ENCODE data around the gene LDLRAD1. TPM values are rescaled to one million over a fixed set of nuclear protein-coding genes. Genes with fewer than 3 reads are reported as not detected.

The LDLRAD1 gene
- total and polyA plus RNA-seq, 2 experiments from 2014 or later = not detected

- Histone ChIP-seq H3K27ac (ENCODE audit: low read depth) (no peak overlapping the region), H3K36me3 (ENCODE audit: insufficient read depth) (0 out of 2 replicates have a peak, but pooled peaks cover 2% of the 10 kb centered on the region), H3F3A (replicated peaks; ENCODE audit: low read depth) (no peaks in the 10 kb centered on the region), H4K20me1 (replicated peaks; ENCODE audit: insufficient read depth) (no peaks in the 10 kb centered on the region), H3K4me1 (ENCODE audit: insufficient read depth) (no peaks in the 10 kb centered on the region), H3K4me2 (no peak overlapping the region), H3K4me3 (no peak overlapping the region), H3K79me2 (replicated peaks; ENCODE audit: insufficient read depth) (no peaks in the 10 kb centered on the region), H2AFZ (no peak overlapping the region), H3K9me2 (ENCODE audit: insufficient read depth) (no peaks in the 10 kb centered on the region), H3K27me3 (ENCODE audit: insufficient read depth) (no peaks in the 10 kb centered on the region)
- no peaks in the 10 kb centered on the region for H3K36me3 Mint-ChIP-seq (ENCODE audit: low read depth)
- H3K9me3 Mint-ChIP-seq = no peaks in the 10 kb centered on the region
- H3K4me3 Mint-ChIP-seq = no peak overlapping the region
- H3K27me3 Mint-ChIP-seq (ENCODE audit: insufficient read depth, low read depth, poor library complexity) = peaks cover 6% of the 10 kb centered on the region
- ATAC-seq = no peak
- H3K4me1 Mint-ChIP-seq = no peaks in the 10 kb centered on the region; the same call in 2 of the 3 replicates
- H3K27ac Mint-ChIP-seq = no peak overlapping the region
- DNase-seq (ENCODE audit: low spot score) = no peak
- no peak for TF ChIP-seq ZNF114 (CRISPR knock-in tag; IDR thresholded peaks at IDR 0.05)
- TF ChIP-seq, protein P1, sequence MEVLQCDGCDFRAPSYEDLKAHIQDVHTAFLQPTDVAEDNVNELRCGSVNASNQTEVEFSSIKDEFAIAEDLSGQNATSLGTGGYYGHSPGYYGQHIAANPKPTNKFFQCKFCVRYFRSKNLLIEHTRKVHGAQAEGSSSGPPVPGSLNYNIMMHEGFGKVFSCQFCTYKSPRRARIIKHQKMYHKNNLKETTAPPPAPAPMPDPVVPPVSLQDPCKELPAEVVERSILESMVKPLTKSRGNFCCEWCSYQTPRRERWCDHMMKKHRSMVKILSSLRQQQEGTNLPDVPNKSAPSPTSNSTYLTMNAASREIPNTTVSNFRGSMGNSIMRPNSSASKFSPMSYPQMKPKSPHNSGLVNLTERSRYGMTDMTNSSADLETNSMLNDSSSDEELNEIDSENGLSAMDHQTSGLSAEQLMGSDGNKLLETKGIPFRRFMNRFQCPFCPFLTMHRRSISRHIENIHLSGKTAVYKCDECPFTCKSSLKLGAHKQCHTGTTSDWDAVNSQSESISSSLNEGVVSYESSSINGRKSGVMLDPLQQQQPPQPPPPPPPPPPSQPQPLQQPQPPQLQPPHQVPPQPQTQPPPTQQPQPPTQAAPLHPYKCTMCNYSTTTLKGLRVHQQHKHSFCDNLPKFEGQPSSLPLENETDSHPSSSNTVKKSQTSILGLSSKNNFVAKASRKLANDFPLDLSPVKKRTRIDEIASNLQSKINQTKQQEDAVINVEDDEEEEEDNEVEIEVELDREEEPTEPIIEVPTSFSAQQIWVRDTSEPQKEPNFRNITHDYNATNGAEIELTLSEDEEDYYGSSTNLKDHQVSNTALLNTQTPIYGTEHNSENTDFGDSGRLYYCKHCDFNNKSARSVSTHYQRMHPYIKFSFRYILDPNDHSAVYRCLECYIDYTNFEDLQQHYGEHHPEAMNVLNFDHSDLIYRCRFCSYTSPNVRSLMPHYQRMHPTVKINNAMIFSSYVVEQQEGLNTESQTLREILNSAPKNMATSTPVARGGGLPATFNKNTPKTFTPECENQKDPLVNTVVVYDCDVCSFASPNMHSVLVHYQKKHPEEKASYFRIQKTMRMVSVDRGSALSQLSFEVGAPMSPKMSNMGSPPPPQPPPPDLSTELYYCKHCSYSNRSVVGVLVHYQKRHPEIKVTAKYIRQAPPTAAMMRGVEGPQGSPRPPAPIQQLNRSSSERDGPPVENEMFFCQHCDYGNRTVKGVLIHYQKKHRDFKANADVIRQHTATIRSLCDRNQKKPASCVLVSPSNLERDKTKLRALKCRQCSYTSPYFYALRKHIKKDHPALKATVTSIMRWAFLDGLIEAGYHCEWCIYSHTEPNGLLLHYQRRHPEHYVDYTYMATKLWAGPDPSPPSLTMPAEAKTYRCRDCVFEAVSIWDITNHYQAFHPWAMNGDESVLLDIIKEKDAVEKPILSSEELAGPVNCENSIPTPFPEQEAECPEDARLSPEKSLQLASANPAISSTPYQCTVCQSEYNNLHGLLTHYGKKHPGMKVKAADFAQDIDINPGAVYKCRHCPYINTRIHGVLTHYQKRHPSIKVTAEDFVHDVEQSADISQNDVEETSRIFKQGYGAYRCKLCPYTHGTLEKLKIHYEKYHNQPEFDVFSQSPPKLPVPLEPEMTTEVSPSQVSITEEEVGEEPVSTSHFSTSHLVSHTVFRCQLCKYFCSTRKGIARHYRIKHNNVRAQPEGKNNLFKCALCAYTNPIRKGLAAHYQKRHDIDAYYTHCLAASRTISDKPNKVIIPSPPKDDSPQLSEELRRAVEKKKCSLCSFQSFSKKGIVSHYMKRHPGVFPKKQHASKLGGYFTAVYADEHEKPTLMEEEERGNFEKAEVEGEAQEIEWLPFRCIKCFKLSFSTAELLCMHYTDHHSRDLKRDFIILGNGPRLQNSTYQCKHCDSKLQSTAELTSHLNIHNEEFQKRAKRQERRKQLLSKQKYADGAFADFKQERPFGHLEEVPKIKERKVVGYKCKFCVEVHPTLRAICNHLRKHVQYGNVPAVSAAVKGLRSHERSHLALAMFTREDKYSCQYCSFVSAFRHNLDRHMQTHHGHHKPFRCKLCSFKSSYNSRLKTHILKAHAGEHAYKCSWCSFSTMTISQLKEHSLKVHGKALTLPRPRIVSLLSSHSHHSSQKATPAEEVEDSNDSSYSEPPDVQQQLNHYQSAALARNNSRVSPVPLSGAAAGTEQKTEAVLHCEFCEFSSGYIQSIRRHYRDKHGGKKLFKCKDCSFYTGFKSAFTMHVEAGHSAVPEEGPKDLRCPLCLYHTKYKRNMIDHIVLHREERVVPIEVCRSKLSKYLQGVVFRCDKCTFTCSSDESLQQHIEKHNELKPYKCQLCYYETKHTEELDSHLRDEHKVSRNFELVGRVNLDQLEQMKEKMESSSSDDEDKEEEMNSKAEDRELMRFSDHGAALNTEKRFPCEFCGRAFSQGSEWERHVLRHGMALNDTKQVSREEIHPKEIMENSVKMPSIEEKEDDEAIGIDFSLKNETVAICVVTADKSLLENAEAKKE (CRISPR knock-in tag; IDR thresholded peaks at IDR 0.05) = no peak
- no peak for TF ChIP-seq EZH2phosphoT487 (IDR thresholded peaks at IDR 0.05; ENCODE audit: unreplicated experiment)
- no peak for TF ChIP-seq EZH2 (IDR thresholded peaks at IDR 0.05; ENCODE audit: low read depth, unreplicated experiment)
- no peak for TF ChIP-seq ZNF331 (CRISPR knock-in tag; IDR thresholded peaks at IDR 0.05; ENCODE audit: low read depth)
- TF ChIP-seq, protein P2, sequence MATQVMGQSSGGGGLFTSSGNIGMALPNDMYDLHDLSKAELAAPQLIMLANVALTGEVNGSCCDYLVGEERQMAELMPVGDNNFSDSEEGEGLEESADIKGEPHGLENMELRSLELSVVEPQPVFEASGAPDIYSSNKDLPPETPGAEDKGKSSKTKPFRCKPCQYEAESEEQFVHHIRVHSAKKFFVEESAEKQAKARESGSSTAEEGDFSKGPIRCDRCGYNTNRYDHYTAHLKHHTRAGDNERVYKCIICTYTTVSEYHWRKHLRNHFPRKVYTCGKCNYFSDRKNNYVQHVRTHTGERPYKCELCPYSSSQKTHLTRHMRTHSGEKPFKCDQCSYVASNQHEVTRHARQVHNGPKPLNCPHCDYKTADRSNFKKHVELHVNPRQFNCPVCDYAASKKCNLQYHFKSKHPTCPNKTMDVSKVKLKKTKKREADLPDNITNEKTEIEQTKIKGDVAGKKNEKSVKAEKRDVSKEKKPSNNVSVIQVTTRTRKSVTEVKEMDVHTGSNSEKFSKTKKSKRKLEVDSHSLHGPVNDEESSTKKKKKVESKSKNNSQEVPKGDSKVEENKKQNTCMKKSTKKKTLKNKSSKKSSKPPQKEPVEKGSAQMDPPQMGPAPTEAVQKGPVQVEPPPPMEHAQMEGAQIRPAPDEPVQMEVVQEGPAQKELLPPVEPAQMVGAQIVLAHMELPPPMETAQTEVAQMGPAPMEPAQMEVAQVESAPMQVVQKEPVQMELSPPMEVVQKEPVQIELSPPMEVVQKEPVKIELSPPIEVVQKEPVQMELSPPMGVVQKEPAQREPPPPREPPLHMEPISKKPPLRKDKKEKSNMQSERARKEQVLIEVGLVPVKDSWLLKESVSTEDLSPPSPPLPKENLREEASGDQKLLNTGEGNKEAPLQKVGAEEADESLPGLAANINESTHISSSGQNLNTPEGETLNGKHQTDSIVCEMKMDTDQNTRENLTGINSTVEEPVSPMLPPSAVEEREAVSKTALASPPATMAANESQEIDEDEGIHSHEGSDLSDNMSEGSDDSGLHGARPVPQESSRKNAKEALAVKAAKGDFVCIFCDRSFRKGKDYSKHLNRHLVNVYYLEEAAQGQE (IDR thresholded peaks at IDR 0.05; ENCODE audit: unreplicated experiment) = no peak
- no peak for TF ChIP-seq JUNB (IDR thresholded peaks at IDR 0.05; ENCODE audit: unreplicated experiment)
- no peak for TF ChIP-seq STAT1 (IDR thresholded peaks at IDR 0.05; ENCODE audit: unreplicated experiment)
- no peak for TF ChIP-seq CREB1 (CRISPR knock-in tag; IDR thresholded peaks at IDR 0.05; ENCODE audit: low read depth)
- no peak for TF ChIP-seq CTCF (conservative IDR thresholded peaks at IDR 0.05; ENCODE audit: low read depth in 2 of 2)
- TF ChIP-seq, protein P3, sequence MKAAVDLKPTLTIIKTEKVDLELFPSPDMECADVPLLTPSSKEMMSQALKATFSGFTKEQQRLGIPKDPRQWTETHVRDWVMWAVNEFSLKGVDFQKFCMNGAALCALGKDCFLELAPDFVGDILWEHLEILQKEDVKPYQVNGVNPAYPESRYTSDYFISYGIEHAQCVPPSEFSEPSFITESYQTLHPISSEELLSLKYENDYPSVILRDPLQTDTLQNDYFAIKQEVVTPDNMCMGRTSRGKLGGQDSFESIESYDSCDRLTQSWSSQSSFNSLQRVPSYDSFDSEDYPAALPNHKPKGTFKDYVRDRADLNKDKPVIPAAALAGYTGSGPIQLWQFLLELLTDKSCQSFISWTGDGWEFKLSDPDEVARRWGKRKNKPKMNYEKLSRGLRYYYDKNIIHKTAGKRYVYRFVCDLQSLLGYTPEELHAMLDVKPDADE (IDR thresholded peaks at IDR 0.05) = no peak
- no peak for TF ChIP-seq POLR2AphosphoS5 (IDR thresholded peaks at IDR 0.05; ENCODE audit: low read depth)
- TF ChIP-seq NANOG (IDR thresholded peaks at IDR 0.05; ENCODE audit: borderline replicate concordance) = no peak
Observed at GRCh38 chr1:54024358-54024757, 6.4 kb upstream of the LDLRAD1 start.
